GM12878 (cell line): ENCODE results near the gene PIGS.

Experiments used
- BACH1 ChIP-seq: fragments of 450-650 bp; IDR thresholded peaks from 2 replicates; pipeline ENCODE4 v1.6.1; 2017; ENCODE audit warnings: mild to moderate bottlenecking, borderline replicate concordance
- BHLHE40 ChIP-seq, 2 experiments: fragments of 450-650 bp in 1 of 2; IDR thresholded peaks; 2 replicates each; pipeline ENCODE4 v1.6.1; 2011 to 2017; ENCODE audit warnings: low read depth in 2 of 2, borderline replicate concordance in 1 of 2, improper control_type of control experiment in 1 of 2, low read length in 1 of 2, mild to moderate bottlenecking in 1 of 2
- CREB1 ChIP-seq: IDR thresholded peaks from 2 replicates; pipeline ENCODE4 v1.6.1; 2012; ENCODE audit warnings: low read depth, mild to moderate bottlenecking, inconsistent platforms
- EZH2 ChIP-seq: IDR thresholded peaks from 2 replicates; pipeline ENCODE4 v1.6.1; 2012; ENCODE audit warnings: low read depth, mild to moderate bottlenecking, control low read depth, inconsistent platforms, low read length, borderline replicate concordance; ENCODE audit not compliant: control insufficient read depth
- GABPA ChIP-seq: IDR thresholded peaks from 2 replicates; pipeline ENCODE4 v1.6.1; 2014; ENCODE audit warnings: antibody characterized with exemption, low read depth, mild to moderate bottlenecking, inconsistent platforms
- POLR2AphosphoS5 ChIP-seq: IDR thresholded peaks from 2 replicates; pipeline ENCODE4 v1.6.1; 2011; ENCODE audit warnings: mild to moderate bottlenecking, low read length, inconsistent platforms
- RFX5 ChIP-seq: IDR thresholded peaks from 2 replicates; pipeline ENCODE4 v1.6.1; 2011; ENCODE audit warnings: low read depth, low read length, improper control_type of control experiment
- SREBF2 ChIP-seq: IDR thresholded peaks from 2 replicates; pipeline ENCODE4 v1.6.1; 2012; ENCODE audit warnings: mild to moderate bottlenecking, low read length
- TAF1 ChIP-seq: IDR thresholded peaks from 2 replicates; pipeline ENCODE4 v1.6.1; 2011; ENCODE audit warnings: mild to moderate bottlenecking, low read depth, low read length, borderline replicate concordance
- ZNF274 ChIP-seq: IDR thresholded peaks from one replicate; pipeline ENCODE4 v1.8.0; 2011; ENCODE audit not compliant: insufficient read length, insufficient read depth
- TF ChIP-seq, protein P1 (sequence below), 3 experiments: IDR thresholded peaks in 2 of 3; conservative IDR thresholded peaks in 1 of 3; 2 replicates each; pipeline ENCODE4 v1.5.1; 2011; ENCODE audit warnings: low read depth in 3 of 3, low read length in 3 of 3, mild to moderate bottlenecking in 3 of 3, control low read depth in 2 of 3, moderate library complexity in 2 of 3, inconsistent platforms in 1 of 3, mixed read lengths in 1 of 3; ENCODE audit not compliant: control insufficient read depth in 2 of 3, insufficient read depth in 1 of 3; ENCODE audit errors: extremely low read depth in 1 of 3

GRCh38 chr17:28503420-28503819, 67.9 kb downstream of the PIGS start:
- TF ChIP-seq, protein P1, sequence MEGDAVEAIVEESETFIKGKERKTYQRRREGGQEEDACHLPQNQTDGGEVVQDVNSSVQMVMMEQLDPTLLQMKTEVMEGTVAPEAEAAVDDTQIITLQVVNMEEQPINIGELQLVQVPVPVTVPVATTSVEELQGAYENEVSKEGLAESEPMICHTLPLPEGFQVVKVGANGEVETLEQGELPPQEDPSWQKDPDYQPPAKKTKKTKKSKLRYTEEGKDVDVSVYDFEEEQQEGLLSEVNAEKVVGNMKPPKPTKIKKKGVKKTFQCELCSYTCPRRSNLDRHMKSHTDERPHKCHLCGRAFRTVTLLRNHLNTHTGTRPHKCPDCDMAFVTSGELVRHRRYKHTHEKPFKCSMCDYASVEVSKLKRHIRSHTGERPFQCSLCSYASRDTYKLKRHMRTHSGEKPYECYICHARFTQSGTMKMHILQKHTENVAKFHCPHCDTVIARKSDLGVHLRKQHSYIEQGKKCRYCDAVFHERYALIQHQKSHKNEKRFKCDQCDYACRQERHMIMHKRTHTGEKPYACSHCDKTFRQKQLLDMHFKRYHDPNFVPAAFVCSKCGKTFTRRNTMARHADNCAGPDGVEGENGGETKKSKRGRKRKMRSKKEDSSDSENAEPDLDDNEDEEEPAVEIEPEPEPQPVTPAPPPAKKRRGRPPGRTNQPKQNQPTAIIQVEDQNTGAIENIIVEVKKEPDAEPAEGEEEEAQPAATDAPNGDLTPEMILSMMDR (IDR thresholded peaks at IDR 0.05 in 2 of 3, conservative IDR thresholded peaks at IDR 0.05 in 1 of 3; ENCODE audit: control insufficient read depth in 2 of 3, extremely low read depth in 1 of 3, insufficient read depth in 1 of 3, low read depth in 3 of 3, low read length in 3 of 3), result no peak
- TF ChIP-seq BACH1, result no peak
- TF ChIP-seq ZNF274, result no peak
- no peak for TF ChIP-seq TAF1
- no peak for TF ChIP-seq GABPA
- no peak for TF ChIP-seq EZH2
- TF ChIP-seq RFX5, result no peak
- TF ChIP-seq SREBF2, result no peak
- no peak for TF ChIP-seq POLR2AphosphoS5
- TF ChIP-seq CREB1, result no peak
- no peak for TF ChIP-seq BHLHE40 (IDR thresholded peaks at IDR 0.05; ENCODE audit: borderline replicate concordance in 1 of 2, low read depth in 2 of 2, low read length in 1 of 2)
